Activated T-helper 1 cell treated with anti-CD3 and anti-CD28 coated beads, Interleukin-2, amount 50 U/mL, for 16 hours (primary cell): ENCODE measurements around the gene PBOV1.

ENCODE experiments used
- DNase-seq, 2 donors: peaks; one replicate each; pipeline ENCODE4 v3.0.0-alpha.2; 2020; ENCODE audit warnings: low read depth in 1 of 2, low spot score in 1 of 2

The PBOV1 gene

GRCh38 chr6:138218449-138218848, at the start of gene PBOV1:
Gene PBOV1 (minus strand): TSS chr6:138218491. CDS start chr6:138218395, 96 bp downstream.
- DNase-seq, result no peak

DNA sequence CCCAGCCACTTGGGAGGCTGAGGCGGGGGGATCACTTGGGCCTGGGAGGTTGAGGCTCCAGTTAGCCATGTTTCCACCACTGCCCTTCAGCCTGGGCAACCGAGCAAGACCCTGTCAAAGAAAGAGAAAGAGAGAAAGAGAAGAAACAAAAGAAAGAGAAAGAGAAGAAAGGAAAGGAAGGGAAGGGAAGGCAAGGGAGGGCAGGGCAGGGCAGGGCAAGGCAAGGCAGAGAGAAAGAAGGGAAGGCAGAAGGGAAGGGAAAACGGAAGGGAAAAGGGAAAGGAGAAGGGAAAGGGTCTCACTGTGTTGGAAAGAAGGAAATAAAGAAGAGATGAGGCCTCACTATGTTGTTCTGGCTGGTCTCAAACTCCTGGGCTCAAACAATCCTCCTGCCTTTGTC, 47.8 kb upstream of the PBOV1 start:
- DNase-seq, result no peak

- no peak for DNase-seq
Measured at GRCh38 chr6:138264372-138264880, 46.1 kb upstream of the PBOV1 start.

GRCh38 chr6:138263963-138264362, 45.7 kb upstream of the PBOV1 start:
- DNase-seq, result no peak

- no peak for DNase-seq
Measured at GRCh38 chr6:138261116-138261780, 43.0 kb upstream of the PBOV1 start.

GRCh38 chr6:138258991-138259390, 40.7 kb upstream of the PBOV1 start:
- DNase-seq, result no peak

- DNase-seq, result no peak
Measured at GRCh38 chr6:138258197-138258596, 39.9 kb upstream of the PBOV1 start.

DNA sequence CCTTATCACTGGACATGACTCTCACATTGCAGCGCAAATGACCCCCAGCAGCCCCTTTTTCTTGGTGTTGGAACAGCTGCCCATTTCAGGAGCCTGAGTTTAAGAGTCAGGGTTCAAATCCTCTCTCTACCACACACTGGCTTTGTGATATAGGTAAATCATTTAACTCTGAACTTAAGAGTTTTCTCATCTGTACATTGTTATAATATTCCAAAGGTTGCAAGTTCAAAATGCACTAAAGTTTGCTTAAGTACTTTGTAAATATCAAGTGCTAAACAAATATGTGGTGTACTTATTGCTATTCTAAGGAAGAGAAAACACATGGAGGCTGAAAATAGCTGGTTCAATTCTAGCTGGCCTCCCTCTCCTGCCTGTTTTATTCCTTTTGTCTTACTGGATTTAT, 39.3 kb upstream of the PBOV1 start:
- no peak for DNase-seq

DNA sequence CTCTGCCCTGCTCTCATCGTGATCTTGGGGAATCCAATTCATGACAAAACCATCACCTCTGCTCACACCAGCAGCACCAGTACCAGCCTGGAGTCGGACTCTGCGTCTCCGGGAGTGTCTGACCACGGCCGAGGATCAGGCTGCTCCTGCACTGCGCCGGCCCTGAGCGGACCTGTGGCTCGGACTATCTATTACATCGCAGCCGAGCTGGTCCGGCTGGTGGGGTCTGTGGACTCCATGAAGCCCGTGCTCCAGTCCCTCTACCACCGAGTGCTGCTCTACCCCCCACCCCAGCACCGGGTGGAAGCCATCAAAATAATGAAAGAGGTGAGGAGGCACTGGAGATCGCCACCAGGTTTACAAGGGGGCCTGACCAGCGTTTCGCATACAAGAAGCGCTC, 37.2 kb upstream of the PBOV1 start:
- no peak for DNase-seq

GRCh38 chr6:138253731-138254130, 35.4 kb upstream of the PBOV1 start:
- DNase-seq, result no peak

DNA sequence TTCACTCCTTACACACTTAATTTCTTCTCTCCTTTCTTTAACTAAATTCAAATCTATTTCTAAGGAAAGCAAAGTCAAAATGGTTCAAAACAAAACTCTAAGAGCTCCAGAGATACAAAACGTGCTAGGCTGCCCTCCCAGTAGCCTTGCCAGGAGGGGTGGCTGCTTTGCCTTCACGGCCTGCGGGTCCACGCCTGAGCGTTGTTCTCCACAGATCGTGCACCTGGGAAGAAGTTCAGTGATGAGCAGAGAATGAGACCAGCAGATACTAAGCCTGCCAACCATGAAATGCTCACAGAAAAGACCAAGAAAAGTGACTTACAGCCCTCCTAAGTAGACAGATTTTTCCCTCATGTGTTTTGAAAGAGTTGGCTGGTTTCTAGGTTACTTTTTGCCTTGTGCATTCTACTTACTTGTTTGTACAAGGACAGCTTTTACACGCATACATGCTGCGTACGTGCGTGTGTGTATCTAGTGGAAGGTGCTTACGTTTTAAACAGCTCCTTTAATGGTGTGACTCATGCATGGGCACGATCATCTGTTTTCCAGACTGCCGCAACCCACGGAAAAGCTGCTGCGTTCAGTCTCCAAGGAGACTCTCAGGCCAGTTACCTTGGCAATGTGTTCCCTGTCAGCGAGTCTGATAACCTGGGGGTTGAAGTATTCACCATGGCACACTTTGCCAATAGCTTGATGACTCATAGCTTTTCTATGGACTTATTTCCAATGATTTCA, 32.4 kb upstream of the PBOV1 start:
- DNase-seq, result no peak

GRCh38 chr6:138250053-138250452, 31.8 kb upstream of the PBOV1 start:
- no peak for DNase-seq

DNA sequence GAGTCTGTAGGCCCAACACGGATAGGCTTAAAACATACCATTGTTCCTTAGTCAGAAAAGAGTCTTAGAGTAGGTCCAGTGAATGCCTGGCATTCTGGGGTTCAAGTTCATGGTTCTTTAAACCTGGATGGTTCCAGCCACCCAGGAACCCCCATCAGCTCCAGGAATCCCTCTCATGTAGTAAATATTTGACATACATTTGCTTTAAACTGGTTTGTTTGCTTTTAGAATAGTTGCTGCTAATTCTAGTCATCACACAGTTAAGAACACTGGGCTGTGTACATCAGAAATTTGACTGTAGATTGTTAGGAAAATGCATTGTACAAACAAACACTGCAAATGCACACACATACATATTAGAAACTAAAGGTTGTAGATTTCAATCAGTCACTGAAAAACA, 30.6 kb upstream of the PBOV1 start:
- DNase-seq, result no peak

DNA sequence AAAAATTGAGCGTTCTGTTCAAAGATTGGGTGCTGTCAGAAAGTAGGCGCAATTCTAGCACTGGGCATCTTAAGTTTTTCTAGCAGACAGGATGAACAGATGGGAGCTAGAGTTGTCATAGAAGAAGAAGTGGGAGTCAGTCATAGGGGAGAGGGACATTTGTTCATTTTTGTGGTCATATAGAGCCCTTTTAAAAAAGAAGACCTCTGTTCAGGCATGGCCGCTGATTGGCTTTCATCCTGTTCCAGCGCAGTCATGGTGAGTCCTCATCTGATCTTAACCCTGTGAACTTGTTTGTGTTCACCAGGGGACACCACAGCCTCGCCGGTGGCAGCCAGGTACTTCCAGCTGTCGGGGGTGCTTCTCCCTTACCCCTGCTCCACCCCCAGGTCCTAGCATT, 29.7 kb upstream of the PBOV1 start:
- no peak for DNase-seq

DNA sequence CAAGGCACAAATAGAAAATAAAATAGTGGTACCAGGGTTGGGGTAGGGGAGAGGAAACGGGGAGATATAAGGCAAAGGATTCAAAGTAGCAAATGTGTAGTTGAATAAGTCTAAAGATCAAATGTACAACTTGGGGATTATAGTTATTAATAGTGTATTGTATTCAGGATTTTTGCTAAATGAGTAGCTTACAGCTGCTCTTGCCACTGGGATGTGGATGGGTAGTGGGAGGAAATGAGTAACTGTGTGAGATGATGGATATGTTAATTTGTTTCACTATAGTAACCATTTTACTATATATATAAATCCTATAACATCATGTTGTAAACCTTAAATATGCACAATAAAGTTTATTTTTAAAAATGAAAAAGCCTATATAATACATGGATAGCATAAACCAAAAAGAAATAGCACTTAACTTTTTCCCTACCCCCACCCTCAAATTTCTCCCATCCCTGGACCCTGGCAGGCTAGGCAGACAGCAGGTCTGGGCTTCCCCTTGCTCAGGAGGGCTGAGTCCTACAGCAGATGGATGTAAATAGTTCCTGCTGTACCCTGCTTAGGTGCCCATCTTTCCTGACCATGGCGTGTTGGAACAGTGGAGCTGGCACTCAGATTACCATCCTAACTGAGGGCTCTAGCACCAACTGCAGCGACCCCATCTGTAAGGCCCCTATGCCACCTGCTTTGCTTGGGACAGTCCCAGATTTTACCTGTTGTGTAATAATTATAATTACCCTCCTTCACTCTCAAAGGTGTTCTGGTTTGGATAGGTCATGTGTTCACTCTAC, 28.6 kb upstream of the PBOV1 start:
- no peak for DNase-seq

DNA sequence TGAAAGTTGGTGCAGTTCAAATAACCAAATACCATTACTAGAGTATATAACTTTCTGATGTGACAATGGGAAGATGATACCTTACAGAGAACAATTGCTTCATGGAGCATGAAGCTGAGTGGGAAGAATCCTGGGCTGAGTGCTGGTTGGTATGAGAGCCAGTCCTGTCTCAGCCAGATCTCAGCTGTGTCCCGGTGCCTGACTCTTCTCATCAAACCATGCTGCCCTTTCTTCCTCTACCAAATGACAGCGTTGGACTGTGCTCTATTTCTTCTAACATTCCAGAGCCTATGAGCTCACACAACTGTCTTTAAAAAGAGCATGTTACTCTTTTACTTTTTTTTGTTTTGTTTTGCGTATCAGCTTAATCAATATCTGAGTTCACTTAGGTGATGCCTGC, 27.5 kb upstream of the PBOV1 start:
- no peak for DNase-seq

GRCh38 chr6:138242987-138243592, 24.8 kb upstream of the PBOV1 start:
- DNase-seq, result no peak

DNA sequence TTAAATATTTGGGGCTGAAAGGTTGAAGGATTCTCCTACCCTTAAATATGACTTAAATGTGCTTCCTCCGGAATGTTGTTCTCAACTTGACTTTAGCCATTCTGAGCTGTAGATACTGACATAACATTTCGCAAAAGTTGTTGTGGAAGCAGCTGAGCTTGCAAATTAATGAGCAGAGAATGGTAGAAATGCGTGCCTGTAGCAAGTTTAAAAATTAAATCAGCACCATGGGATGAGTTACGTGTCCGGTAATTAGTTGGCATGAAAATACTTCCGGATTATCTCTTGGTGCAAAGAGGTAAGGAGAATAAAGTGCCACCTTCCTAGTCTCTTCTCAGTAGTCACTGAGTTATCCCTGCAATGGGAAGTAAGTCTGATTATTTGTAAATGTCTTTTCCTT, 23.6 kb upstream of the PBOV1 start:
- DNase-seq, result no peak

- DNase-seq, result no peak
Measured at GRCh38 chr6:138241381-138241780, 23.1 kb upstream of the PBOV1 start.

GRCh38 chr6:138240476-138241245, 22.4 kb upstream of the PBOV1 start:
- DNase-seq, result no peak

- no peak for DNase-seq
Measured at GRCh38 chr6:138239774-138240173, 21.5 kb upstream of the PBOV1 start.
